Naive B cell (primary cell): ENCODE measurements around the gene ABCD4. TPM values are rescaled to one million over a fixed set of nuclear protein-coding genes. Genes with fewer than 3 reads are reported as not detected.
"Not testable (repeated sequence)": the region's sequence is repeated elsewhere in the genome, so short reads cannot be mapped to it uniquely, and the experiment has no call there.

Experiments used
- ATAC-seq, 2 donors: fragments of 150-1000 bp; cut with Tn5 transposase; 2 replicates each; pipeline ENCODE4 v1.10.0; 2021; ENCODE audit warnings: low read depth in 2 of 2, mild to moderate bottlenecking in 2 of 2, moderate library complexity in 2 of 2
- DNase-seq: peaks from one replicate; pipeline ENCODE4 v3.0.0; 2022
- H3K27ac Mint-ChIP-seq, 6 donors: one replicate each; pipeline ENCODE4 v1.8.0; 2020 to 2022; ENCODE audit warnings: mild to moderate bottlenecking in 6 of 6, mixed read lengths in 6 of 6, moderate library complexity in 5 of 6, inconsistent platforms in 2 of 6
- H3K27me3 Mint-ChIP-seq, 3 donors: one replicate each; pipeline ENCODE4 v1.8.0; 2021 to 2022; ENCODE audit warnings: mixed read lengths in 3 of 3, mild to moderate bottlenecking in 1 of 3
- H3K36me3 Mint-ChIP-seq, 2 donors: one replicate each; pipeline ENCODE4 v1.8.0; 2020 to 2022; ENCODE audit warnings: mixed read lengths in 2 of 2, inconsistent platforms in 1 of 2, mild to moderate bottlenecking in 1 of 2
- H3K4me1 Mint-ChIP-seq, 3 donors: one replicate each; pipeline ENCODE4 v1.8.0; 2020 to 2022; ENCODE audit warnings: mixed read lengths in 3 of 3, inconsistent platforms in 1 of 3, mild to moderate bottlenecking in 1 of 3, moderate library complexity in 1 of 3
- H3K4me3 Mint-ChIP-seq, 8 donors: one replicate each; pipeline ENCODE4 v1.8.0; 2020 to 2022; ENCODE audit warnings: mild to moderate bottlenecking in 8 of 8, mixed read lengths in 8 of 8, moderate library complexity in 8 of 8, inconsistent platforms in 2 of 8
- H3K9me3 Mint-ChIP-seq, 7 donors: one replicate each; pipeline ENCODE4 v1.8.0; 2020 to 2022; ENCODE audit warnings: mixed read lengths in 7 of 7, mild to moderate bottlenecking in 5 of 7, inconsistent platforms in 2 of 7, moderate library complexity in 1 of 7
- polyA plus RNA-seq, 6 donors: library from polyadenylated mRNA; unstranded; fragments of 300-500 nt; fragmentation: Illumina TruSeq; gene quantifications; one replicate each; pipeline ENCODE4 v1.2.3, GENCODE V29; 2021; ENCODE audit warnings: low read depth in 6 of 6

The ABCD4 gene
- polyA plus RNA-seq, 6 donors from 2014 or later: 23.2 to 32.8 (median 27.5) TPM

GRCh38 chr14:74292061-74292460, 10.7 kb downstream of the ABCD4 start:
- Mint-ChIP-seq H3K9me3 (no peaks in the 10 kb centered on the region), H3K4me1 (peaks cover 2 to 7% (median 5%) of the 10 kb centered on the region in 3 donors), H3K27ac (peak overlapping the region in 1 of 6 donors; percentile 67), H3K27me3 (no peaks in the 10 kb centered on the region), H3K4me3 (no peak overlapping the region), H3K36me3 (peaks cover 9 to 18% of the 10 kb centered on the region in 2 donors)
- no peak for ATAC-seq
- DNase-seq: no peak

GRCh38 chr14:74290415-74290814, 12.3 kb downstream of the ABCD4 start:
- H3K27ac Mint-ChIP-seq: peak overlapping the region in 2 of 6 donors; percentile 27 to 65
- H3K4me1 Mint-ChIP-seq: peaks cover 2 to 7% (median 5%) of the 10 kb centered on the region in 3 donors
- no peak for ATAC-seq
- DNase-seq: no peak
- no peaks in the 10 kb centered on the region for H3K9me3 Mint-ChIP-seq
- peaks cover 22 to 24% of the 10 kb centered on the region in 2 donors for H3K36me3 Mint-ChIP-seq
- no peak overlapping the region for H3K4me3 Mint-ChIP-seq
- no peaks in the 10 kb centered on the region for H3K27me3 Mint-ChIP-seq

DNA sequence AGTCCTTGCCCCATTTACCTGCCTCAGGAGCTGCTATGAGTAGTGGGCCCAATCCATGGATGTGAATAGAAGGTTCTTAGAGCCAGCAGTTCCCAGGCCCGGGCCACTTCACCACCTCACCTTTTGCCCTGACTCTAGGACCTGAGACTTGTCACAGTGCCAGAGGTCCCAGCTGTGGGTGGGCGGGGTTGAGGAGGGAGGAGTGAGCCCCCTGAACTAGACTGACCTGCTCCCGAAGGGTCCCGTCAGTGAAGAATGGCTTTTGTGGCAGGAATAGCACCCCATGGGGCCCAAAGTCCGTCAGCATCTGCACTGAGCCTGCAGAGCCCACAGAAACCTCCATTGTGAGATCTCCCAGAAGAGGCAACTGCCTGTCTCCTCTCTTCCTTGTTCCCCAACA, 12.9 kb downstream of the ABCD4 start:
- peaks cover 22 to 26% of the 10 kb centered on the region in 2 donors for H3K36me3 Mint-ChIP-seq
- ATAC-seq (no peak), DNase-seq (no peak)
- H3K27me3 Mint-ChIP-seq: no peaks in the 10 kb centered on the region
- no peak overlapping the region for H3K4me3 Mint-ChIP-seq
- H3K27ac Mint-ChIP-seq: no peak overlapping the region
- H3K4me1 Mint-ChIP-seq: peaks cover 2 to 7% (median 5%) of the 10 kb centered on the region in 3 donors
- no peaks in the 10 kb centered on the region for H3K9me3 Mint-ChIP-seq

DNA sequence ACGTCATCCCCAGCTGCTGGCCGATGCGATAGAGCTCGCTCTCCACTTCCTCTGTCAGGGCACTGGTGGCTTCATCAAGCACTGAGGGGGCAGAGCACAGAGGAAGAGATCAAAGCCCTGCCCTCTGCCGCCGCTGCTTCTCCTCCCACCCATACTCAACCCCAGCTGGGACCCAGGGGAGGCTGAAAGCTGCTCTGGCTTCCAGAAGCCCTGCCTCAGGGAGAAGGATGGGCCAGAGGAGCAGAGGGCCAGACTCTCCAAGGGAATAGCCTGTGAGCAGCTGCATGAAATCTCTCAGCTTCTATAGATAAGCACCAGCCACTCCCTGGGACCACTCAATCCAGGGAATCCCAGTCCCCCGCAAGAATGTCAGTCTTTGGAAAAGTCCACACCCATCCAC, 16.0 kb downstream of the ABCD4 start:
- peaks cover 25 to 38% of the 10 kb centered on the region in 2 donors for H3K36me3 Mint-ChIP-seq

DNA sequence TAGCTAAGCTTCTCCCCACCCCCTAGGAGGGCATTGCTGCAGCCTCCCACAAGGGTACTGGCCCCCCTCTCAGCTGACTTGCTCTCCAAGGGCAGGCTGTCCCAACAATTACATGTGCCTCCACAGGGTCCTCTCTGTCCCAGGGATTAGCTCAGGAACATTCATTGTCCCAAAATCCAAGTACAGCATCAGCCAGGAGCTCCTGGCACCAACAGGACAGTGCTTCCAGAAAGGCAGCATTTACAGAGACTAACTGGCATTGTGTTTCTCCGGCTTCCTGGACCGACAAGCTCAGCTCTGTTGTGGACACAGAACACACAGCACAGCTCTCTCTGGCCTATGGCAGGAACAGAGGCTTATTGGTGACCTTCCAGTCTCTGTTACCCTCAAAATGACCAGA, 21.7 kb downstream of the ABCD4 start:
- Mint-ChIP-seq H3K36me3 (peaks cover 32 to 53% of the 10 kb centered on the region in 2 donors), H3K4me3 (no peak overlapping the region), H3K4me1 (peaks cover 5 to 10% (median 9%) of the 10 kb centered on the region in 3 donors), H3K9me3 (peaks cover 5 to 23% (median 11%) of the 10 kb centered on the region in 7 donors), H3K27ac (peak overlapping the region in 1 of 6 donors; percentile 38), H3K27me3 (no peaks in the 10 kb centered on the region)
- ATAC-seq (no peak), DNase-seq (no peak)

More for the DNA sequence above, 16.0 kb downstream of the ABCD4 start:
- H3K27me3 Mint-ChIP-seq: no peaks in the 10 kb centered on the region
- ATAC-seq: no peak
- peaks cover 0 to 6% (median 0%) of the 10 kb centered on the region in 3 donors for H3K4me1 Mint-ChIP-seq
- no peak for DNase-seq
- H3K4me3 Mint-ChIP-seq: no peak overlapping the region
- H3K27ac Mint-ChIP-seq: peak overlapping the region in 2 of 6 donors; percentile 17 to 20
- no peaks in the 10 kb centered on the region for H3K9me3 Mint-ChIP-seq

- H3K4me1 Mint-ChIP-seq: peaks cover 5 to 10% (median 9%) of the 10 kb centered on the region in 3 donors
- no peak for DNase-seq
- peaks cover 16 to 33% of the 10 kb centered on the region in 2 donors for H3K36me3 Mint-ChIP-seq
- H3K27ac Mint-ChIP-seq: no peak overlapping the region
- no peaks in the 10 kb centered on the region for H3K27me3 Mint-ChIP-seq
- no peak for ATAC-seq
- H3K4me3 Mint-ChIP-seq: no peak overlapping the region
- H3K9me3 Mint-ChIP-seq: peaks cover 5 to 23% (median 11%) of the 10 kb centered on the region in 7 donors
Observed at GRCh38 chr14:74278080-74278479, 24.7 kb downstream of the ABCD4 start.

DNA sequence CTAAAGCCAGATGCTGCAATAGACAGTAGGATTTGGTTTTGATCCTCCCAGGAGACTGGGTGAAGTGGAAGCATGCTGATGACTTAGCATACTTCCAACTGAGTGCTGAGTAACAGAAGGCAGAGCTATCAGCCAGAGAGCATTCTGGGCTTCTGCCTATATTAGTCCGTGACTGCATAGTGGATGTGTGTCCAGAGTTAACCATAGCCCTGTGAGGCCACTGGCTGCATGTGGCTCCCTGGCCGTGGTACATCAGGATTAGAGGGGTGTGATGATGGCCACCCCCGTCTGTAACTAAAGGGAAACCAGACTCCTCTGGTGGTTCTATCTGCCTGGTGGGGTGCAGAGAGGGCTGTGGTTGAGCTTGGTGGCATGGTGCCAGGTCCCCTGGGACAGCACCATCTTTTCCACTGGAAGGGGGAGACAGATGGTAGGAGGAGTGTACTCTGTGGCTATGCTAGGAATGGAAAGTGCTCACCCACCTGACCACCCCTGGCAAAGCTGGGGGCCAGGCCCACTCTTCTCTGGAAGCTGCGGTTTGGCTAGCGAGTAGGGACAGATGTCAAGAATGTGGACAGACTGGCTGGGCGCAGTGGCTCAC, 27.4 kb downstream of the ABCD4 start:
- H3K9me3 Mint-ChIP-seq: peaks cover 3 to 16% (median 11%) of the 10 kb centered on the region in 7 donors
- H3K4me3 Mint-ChIP-seq: no peak overlapping the region
- no peak overlapping the region for H3K27ac Mint-ChIP-seq
- ATAC-seq (no peak), DNase-seq (no peak)
- H3K36me3 Mint-ChIP-seq: peaks cover 10 to 13% of the 10 kb centered on the region in 2 donors
- H3K27me3 Mint-ChIP-seq: peaks cover 4 to 13% (median 7%) of the 10 kb centered on the region in 3 donors
- H3K4me1 Mint-ChIP-seq: peaks cover 5 to 9% (median 7%) of the 10 kb centered on the region in 3 donors

GRCh38 chr14:74271365-74271764, 31.4 kb downstream of the ABCD4 start:
- Mint-ChIP-seq H3K4me3 (no peak overlapping the region), H3K4me1 (no peaks in the 10 kb centered on the region), H3K27ac (peak overlapping the region in 1 of 6 donors; percentile 29), H3K9me3 (no peaks in the 10 kb centered on the region), H3K36me3 (no peaks in the 10 kb centered on the region), H3K27me3 (peaks cover 4 to 20% (median 7%) of the 10 kb centered on the region in 3 donors)
- ATAC-seq (no peak), DNase-seq (no peak)

DNA sequence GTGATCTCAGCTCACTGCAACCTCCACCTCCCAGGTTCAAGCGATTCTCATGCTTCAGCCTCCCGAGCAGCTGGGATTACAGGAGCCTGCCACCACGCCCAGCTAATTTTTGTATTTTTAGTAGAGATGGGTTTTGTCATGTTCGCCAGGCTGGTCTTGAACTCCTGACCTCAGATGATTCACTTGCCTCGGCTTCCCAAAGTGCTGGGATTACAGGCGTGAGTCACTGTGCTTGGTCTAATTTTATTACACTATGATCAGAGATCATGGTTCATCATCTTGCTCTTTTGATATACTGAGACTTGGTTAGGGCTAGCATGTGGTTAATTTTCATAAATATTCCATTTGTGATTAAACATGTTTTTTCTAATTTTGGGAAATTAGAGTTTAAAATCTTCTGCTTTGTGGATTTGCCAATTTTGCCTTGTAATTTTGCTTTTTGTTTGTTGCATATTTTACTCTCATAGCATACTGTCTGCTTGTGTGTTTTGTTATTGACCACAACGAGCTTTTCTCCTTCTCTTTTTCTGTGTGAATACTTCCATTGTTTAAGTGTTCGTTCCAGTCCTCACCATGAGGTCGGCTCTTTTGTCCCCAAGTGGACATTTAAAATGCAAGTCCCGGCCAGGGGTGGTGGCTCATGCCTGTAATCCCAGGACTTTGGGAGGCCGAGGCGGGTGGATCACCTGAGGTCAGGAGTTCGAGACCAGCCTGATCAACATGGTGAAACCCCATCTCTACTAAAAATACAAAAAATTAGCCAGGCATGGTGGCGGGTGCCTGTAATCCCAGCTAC, 32.2 kb downstream of the ABCD4 start:
- not testable (repeated sequence) for H3K9me3 Mint-ChIP-seq, H3K36me3 Mint-ChIP-seq, H3K4me1 Mint-ChIP-seq, DNase-seq, H3K4me3 Mint-ChIP-seq, ATAC-seq
- peaks cover 4 to 26% (median 14%) of the 10 kb centered on the region in 3 donors for H3K27me3 Mint-ChIP-seq
- peak overlapping the region in 1 of 6 donors; percentile 58 for H3K27ac Mint-ChIP-seq

GRCh38 chr14:74267588-74267987, 35.1 kb downstream of the ABCD4 start:
- H3K4me3 Mint-ChIP-seq: peak overlapping the region in 1 of 8 donors; percentile 19
- H3K27ac Mint-ChIP-seq: no peak overlapping the region
- H3K36me3 Mint-ChIP-seq: no peaks in the 10 kb centered on the region
- H3K4me1 Mint-ChIP-seq: no peaks in the 10 kb centered on the region
- no peaks in the 10 kb centered on the region for H3K9me3 Mint-ChIP-seq
- DNase-seq: no peak
- ATAC-seq: no peak
- peaks cover 10 to 37% (median 18%) of the 10 kb centered on the region in 3 donors for H3K27me3 Mint-ChIP-seq

DNA sequence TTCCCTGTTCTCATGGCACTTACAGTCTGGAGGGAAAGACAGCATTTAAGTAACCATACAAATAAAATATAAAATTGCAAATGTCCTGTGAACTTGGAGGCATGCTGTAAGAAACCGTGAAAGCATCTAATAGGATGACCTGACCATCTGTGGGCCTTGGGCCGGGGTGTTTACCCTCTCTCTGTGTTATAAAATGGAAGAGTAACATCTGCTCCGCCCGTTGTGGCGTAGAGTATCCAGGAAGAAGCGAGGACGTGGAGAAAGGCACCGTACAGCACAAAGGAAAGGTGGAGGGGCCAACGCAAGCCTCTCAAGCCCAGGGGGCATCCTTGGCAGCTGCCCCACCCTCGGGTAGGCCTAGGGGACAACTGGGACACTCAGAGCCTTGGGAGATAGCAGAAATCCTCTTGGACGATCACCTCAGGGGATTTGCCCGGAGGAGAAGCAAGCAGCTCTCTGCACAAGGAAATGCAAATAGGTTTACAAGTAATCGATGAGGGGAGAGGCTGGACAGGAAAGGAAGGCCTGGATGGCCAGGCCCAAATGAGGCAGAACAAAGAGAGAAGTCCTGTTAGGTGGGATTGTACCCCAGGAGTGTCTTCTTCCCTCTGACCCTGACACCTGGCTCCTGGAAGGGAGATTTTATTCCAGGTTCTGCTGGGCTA, 37.3 kb downstream of the ABCD4 start:
- DNase-seq: no peak

GRCh38 chr14:74263921-74264320, 38.8 kb downstream of the ABCD4 start:
- Mint-ChIP-seq H3K4me3 (no peak overlapping the region), H3K4me1 (peaks cover 0 to 2% (median 0%) of the 10 kb centered on the region in 3 donors), H3K36me3 (no peaks in the 10 kb centered on the region), H3K9me3 (no peaks in the 10 kb centered on the region), H3K27ac (no peak overlapping the region), H3K27me3 (peaks cover 14 to 49% (median 16%) of the 10 kb centered on the region in 3 donors)
- ATAC-seq (no peak), DNase-seq (no peak)

More for the DNA sequence above, 37.3 kb downstream of the ABCD4 start:
- H3K27me3 Mint-ChIP-seq: peaks cover 10 to 36% (median 11%) of the 10 kb centered on the region in 3 donors
- H3K4me1 Mint-ChIP-seq: no peaks in the 10 kb centered on the region
- H3K9me3 Mint-ChIP-seq: no peaks in the 10 kb centered on the region
- H3K4me3 Mint-ChIP-seq: no peak overlapping the region
- ATAC-seq: no peak
- peak overlapping the region in 1 of 6 donors; percentile 4 for H3K27ac Mint-ChIP-seq
- H3K36me3 Mint-ChIP-seq: no peaks in the 10 kb centered on the region

DNA sequence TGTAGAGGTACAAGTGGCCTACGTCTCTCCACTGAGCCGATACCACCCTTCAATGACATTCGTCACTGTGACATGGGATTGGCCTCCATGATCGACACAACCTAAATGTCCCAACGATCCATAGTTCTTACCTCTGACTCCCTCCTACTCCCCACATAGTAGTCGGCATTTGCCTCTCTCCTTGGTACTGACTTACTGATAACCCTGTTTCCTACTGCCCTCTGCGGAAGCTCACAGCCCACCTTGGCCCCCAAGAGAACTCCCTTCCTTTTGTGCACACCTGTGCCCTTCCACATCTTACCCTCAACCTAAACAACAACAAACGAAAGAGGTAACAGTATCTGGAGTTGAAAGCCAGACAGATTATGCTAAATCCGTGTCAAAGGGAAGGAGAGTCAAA, 39.6 kb downstream of the ABCD4 start:
- Mint-ChIP-seq H3K9me3 (no peaks in the 10 kb centered on the region), H3K27me3 (peaks cover 14 to 47% (median 19%) of the 10 kb centered on the region in 3 donors), H3K27ac (no peak overlapping the region)

More for the DNA sequence above, 39.6 kb downstream of the ABCD4 start:
- Mint-ChIP-seq H3K4me3 (no peak overlapping the region), H3K4me1 (peaks cover 0 to 2% (median 0%) of the 10 kb centered on the region in 3 donors), H3K36me3 (no peaks in the 10 kb centered on the region)
- DNase-seq (no peak), ATAC-seq (no peak)
